ENCODE results near the gene GNB4. TPM values are rescaled to one million over a fixed set of nuclear protein-coding genes. Genes with fewer than 3 reads are reported as not detected.

Gene GNB4
- total RNA-seq, 1 donor from 2014 or later: 49.1 TPM

- no peak for DNase-seq
Observed at GRCh38 chr3:179348325-179349013, 102.8 kb downstream of the GNB4 start.

DNA sequence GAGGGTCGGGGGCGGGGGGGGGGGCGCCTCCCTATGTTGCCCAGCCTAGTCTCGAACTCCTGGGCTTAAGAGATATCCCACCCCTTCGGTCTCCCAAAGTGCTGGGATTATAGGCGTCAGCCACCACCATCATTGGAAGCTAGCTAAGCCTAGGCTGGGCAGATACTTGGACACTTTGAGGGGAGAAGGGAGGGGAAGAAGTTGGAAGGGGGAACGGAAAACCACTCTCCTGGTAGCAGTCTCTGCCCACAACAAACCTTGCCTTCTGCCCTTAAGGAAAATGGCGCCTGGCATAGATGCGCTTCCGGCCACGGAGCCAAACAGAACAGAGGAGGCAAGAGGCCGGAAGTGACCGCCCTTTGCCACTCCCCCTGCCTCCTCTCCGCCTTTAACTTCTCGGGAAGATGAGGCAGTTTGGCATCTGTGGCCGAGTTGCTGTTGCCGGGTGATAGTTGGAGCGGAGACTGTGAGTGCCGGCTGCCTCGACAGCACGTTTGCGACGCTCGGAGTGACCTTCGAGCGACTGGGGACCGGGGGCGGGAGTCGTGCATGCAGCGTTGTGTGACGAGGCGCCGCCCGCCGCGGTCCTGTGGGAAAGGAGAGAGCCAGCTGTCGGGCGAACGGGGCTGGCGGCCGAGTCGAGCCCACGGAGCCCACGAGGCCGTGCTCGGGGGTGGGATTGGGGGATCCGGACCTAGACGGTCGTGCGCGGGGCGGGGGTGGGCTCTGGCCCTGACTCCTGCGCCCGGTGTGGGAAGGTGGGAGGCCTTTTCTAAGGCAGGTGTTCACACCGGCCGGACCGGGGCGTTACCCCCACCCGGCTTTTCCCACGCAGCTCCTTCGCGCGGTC is 103.7 kb downstream of the GNB4 start, which contains the start of gene MFN1:
TSS of gene MFN1 (plus strand) at position 365 of the 850 bp plus-strand sequence. CDS start 1,143 bp downstream, outside the sequence.
- DNase-seq: peak; percentile 99

Small RNAs within 50 kb of the gene (small RNA-seq; reads per million reads assigned to genes)
- not detected for gene AC007620.1 (ENCODE audit: low replicate concordance)

Other genes starting within 250 kb of the GNB4 start
- 3.9 TPM for gene KCNMB3, start 200.4 kb downstream of the GNB4 start, total RNA-seq
- gene ZNF639, start 128.4 kb downstream of the GNB4 start, total RNA-seq: 53.5 TPM
- 63.6 TPM for gene MFN1, start 103.8 kb downstream of the GNB4 start, total RNA-seq
- gene ACTL6A, start 111.5 kb upstream of the GNB4 start, total RNA-seq: 41.9 TPM
- gene MRPL47, start 153.2 kb upstream of the GNB4 start, total RNA-seq: 29.6 TPM
- 285 TPM for gene NDUFB5, start 153.3 kb upstream of the GNB4 start, total RNA-seq
- gene USP13, start 201.6 kb upstream of the GNB4 start, total RNA-seq: 51.9 TPM

Measured in tongue (tissue), 3 donors.